ENCODE results near the gene KDF1.
"Not testable (repeated sequence)": the region's sequence is repeated elsewhere in the genome, so short reads cannot be mapped to it uniquely, and the experiment has no call there.

Gene KDF1

GRCh38 chr1:26994020-26994786 is 33.9 kb upstream of the KDF1 start:
- no peak for DNase-seq (ENCODE audit: low read depth, low spot score)

GRCh38 chr1:26993237-26994019 is 33.2 kb upstream of the KDF1 start, which contains the start of gene TRNP1:
Gene TRNP1 (plus strand): TSS chr1:26993692. CDS start chr1:26993787, 95 bp downstream.
- DNase-seq (ENCODE audit: low read depth, low spot score): no peak

- DNase-seq (ENCODE audit: low read depth, low spot score): no peak
Observed at GRCh38 chr1:26991310-26992116, 31.2 kb upstream of the KDF1 start.

DNA sequence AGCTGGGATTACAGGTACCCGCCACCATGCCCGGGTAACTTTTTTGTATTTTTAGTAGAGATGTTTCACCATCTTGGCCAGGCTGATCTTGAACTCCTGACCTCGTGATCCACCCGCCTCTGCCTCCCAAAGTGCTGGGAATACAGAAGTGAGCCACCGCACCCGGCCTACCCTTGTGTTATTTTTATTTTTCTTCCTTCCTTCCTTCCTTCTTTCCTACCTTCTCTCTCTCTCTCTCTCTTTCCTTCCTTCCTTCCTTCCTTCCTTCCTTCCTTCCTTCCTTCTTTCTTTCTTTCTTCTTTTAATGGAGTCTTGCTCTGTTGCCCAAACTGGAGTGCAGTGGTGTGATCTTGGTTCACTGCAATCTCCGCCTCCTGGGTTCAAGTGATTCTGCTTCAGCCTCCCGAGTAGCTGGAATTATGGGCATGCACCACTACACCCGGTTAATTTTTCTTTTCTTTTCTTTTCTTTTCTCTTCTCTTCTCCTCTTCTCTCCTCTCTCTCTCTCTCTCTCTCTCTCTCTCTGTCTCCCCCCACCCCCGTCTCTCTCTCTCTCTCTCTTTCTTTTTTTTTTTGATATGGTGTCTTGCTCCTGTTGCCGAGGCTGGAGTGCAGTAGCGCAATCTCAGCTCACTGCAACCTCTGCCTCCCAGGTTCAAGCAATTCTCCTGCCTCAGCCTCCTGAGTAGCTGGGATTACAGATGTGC is 29.3 kb upstream of the KDF1 start:
- DNase-seq (ENCODE audit: low read depth, low spot score): not testable (repeated sequence)

GRCh38 chr1:26986658-26987057 is 26.4 kb upstream of the KDF1 start:
- no peak for DNase-seq (ENCODE audit: low read depth, low spot score)

- no peak for DNase-seq (ENCODE audit: low read depth, low spot score)
Observed at GRCh38 chr1:26984291-26984690, 24.0 kb upstream of the KDF1 start.

- no peak for DNase-seq (ENCODE audit: low read depth, low spot score)
Observed at GRCh38 chr1:26983863-26984262, 23.6 kb upstream of the KDF1 start.

DNA sequence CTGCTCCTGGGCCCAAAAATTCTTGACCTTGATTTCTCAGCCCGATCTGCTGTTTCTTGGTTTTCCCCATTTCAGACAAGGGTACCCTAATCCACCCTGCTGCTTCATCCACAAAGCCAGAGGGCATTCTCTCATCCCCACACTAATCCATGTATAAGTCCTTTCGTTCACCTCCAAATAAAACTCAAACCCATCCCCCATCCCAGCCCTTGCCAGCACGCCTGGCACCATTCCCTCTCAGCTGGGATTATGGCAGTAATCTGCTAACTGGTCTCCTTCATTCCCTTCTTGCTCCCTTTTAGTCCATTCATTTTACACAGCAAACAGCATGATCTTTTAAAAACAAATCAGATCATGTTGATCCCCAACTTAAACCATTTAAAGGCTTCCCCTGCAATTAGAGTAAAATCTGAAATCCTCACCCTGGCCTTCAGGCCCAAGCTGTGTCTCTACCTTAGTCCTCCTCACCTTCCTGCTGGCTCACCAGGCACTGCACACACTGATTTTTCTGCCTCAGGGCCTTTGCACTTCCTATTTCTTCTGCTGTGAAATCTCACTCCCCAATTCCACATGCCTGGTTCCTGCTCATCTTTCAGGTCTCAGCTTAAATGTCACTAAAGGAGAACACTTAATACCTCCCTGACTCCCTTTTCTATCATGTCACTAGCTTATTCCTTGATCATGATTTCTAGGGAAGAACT is 21.0 kb upstream of the KDF1 start:
- no peak for DNase-seq (ENCODE audit: low read depth, low spot score)

GRCh38 chr1:26978901-26979300 is 18.6 kb upstream of the KDF1 start:
- DNase-seq (ENCODE audit: low read depth, low spot score): no peak

DNA sequence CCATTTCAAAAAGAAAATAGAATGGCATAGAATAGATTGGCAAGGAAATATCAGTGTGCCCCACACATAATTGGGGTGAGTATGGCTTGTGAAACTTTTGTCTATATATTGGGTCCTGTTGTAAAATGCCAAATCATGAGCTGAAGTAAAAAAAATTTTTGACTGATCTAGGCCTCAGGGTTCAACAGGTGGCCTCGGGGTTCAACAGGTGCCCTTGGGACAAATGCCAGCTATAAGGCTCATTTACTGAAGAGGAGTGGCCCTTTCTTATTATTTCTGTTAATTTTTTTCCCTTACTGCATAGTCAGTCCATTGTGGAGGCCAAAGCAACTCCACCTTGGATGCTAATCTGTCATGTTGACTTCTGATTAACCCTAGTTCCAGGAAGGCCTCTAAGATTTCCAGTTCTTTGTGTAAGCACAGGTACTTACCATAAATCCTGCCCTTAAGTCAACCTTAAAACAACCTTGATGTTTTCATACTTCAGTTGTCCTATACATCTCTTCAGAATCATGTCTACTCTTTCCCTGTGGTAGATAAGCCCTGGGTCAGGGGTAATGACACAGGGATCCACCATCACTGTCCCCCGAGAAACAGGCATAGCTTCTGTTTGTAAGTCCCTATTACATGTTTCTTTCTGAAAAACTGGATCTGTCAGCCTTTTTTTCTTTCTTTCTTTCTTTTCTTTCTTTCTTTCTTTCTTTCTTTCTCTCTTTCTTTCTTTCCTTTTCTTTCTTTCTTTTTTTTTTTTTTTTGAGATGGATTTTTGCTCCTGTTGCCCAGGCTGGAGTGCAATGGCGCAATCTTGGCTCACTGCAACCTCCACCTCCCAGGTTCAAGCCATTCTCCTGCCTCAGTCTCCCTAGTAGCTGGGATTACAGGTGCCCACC is 16.6 kb upstream of the KDF1 start:
- DNase-seq (ENCODE audit: low read depth, low spot score): no peak

GRCh38 chr1:26972821-26973220 is 12.6 kb upstream of the KDF1 start:
- no peak for DNase-seq (ENCODE audit: low read depth, low spot score)

GRCh38 chr1:26972390-26972789 is 12.1 kb upstream of the KDF1 start:
- DNase-seq (ENCODE audit: low read depth, low spot score): no peak

DNA sequence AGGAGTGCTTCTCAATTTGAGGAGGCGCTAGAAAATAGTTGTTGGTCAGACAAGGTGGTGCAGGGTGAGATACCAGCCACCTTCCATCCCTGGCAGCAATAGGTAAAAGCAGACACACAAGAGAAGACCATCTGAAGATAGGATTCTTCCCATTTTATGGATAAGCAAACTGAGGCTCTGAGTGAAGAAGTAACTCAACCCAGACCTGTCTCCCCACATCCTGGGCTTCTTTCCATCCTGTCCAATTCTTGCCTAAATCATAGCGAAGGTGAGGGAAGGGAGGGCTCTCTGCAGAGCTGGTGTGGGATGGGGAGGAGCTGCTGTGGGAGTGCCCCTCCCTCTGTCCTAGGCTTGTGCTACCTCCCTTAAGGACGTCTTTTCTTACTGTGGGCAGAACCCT is 11.3 kb upstream of the KDF1 start:
- DNase-seq (ENCODE audit: low read depth, low spot score): no peak

- DNase-seq (ENCODE audit: low read depth, low spot score): no peak
Observed at GRCh38 chr1:26970810-26971209, 10.5 kb upstream of the KDF1 start.

DNA sequence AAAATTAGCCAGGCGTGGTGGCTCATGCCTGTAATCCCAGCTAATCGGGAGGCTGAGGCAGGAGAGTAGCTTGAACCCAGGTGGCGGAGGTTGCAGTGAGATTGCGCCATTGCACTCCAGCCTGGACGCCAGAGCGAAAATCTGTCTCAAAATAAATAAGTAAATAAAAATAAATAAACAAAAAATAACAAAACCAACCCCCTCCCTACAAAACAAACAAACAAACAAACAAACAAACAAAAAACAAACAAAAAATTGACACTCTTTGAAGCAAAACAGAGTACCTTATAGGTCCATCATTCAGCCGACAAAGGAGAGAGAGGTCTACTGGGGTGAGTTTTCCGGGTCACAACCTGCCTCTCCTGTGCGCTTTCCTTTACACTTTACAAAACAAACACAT is 5.4 kb upstream of the KDF1 start:
- DNase-seq (ENCODE audit: low read depth, low spot score): no peak

- DNase-seq (ENCODE audit: low read depth, low spot score): no peak
Observed at GRCh38 chr1:26965213-26965612, 4.9 kb upstream of the KDF1 start.

DNA sequence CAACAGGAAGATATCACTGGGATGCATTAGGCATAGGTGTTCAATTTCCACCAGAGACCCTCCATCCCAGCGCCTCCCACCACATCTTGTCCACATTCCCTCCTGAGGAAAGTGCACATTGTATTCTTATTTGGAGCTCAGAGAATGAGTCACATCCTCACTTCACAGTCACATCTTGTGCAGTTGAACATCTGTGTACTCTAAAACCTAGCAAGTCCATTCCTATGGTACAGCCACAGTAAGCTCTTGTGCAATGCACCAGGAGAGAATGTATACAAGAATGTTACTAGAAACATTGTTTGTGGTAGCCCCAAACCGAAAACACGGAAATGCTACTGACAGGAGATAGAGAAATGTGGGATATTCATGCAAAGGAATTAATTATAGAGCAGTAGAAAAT is 1.6 kb upstream of the KDF1 start:
- DNase-seq (ENCODE audit: low read depth, low spot score): no peak

GRCh38 chr1:26960625-26960966 is 328 bp upstream of the KDF1 start:
- DNase-seq (ENCODE audit: low read depth, low spot score): no peak

DNA sequence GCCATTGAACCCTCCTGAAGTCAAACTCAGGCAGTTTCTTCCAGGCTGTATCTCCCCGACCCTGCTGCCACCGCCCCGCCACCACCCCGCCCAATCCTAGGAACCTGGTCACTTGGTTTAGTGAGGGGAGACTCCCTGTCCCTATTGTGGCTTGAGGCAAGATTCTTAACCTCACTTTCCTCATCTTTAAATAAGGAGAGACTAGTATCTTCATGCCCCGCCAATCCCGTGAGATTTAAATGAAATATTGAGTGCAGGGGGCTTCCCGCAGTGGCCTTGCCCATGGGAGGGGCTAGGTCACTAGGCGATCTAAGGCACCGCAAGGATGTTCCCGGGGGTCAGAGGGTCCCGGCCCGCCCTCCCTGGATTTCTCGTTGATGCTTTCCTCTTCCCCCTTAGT is 998 bp downstream of the KDF1 start:
- DNase-seq (ENCODE audit: low read depth, low spot score): no peak

GRCh38 chr1:26957306-26957705 is 3.0 kb downstream of the KDF1 start:
- no peak for DNase-seq (ENCODE audit: low read depth, low spot score)
